ENCODE results near the gene LARGE2.

LARGE2 gene

GRCh38 chr11:45881708-45882368, 40.6 kb upstream of the LARGE2 start:
- no peaks in the 10 kb centered on the region for H3K9me3 ChIP-seq (ENCODE audit: control insufficient read depth, insufficient read depth, low read depth, low read length)
- H3K36me3 ChIP-seq (ENCODE audit: control insufficient read depth in 2 of 2, insufficient read depth in 1 of 2, low read length in 2 of 2): peaks cover 0 to 17% of the 10 kb centered on the region in 2 experiments; a peak in 1 of 3 replicates
- ChIA-PET CTCF (interaction anchor here (0.7 to 1.4 kb wide), 3 partner anchors 9 to 125 kb away, joined by 3 to 8 read pairs (median 6); no protein-coding TSS in a partner anchor), POLR2A (interaction anchor here (1.6 kb wide), 1 partner anchor 36 kb away, joined by 5 read pairs; the partner anchor contains the start of gene PEX16)
- no peak overlapping the region for H3K27ac ChIP-seq (ENCODE audit: extremely low read depth, low read depth, low read length)
- H3K4me1 ChIP-seq (ENCODE audit: control insufficient read depth, insufficient read depth, low read length): no peaks in the 10 kb centered on the region
- no peak overlapping the region for H3K4me3 ChIP-seq (ENCODE audit: low read depth, low read length)
- TF ChIP-seq ZNF280C (tag by site-specific recombination; IDR thresholded peaks at IDR 0.05): no peak
- TF ChIP-seq, protein P1, sequence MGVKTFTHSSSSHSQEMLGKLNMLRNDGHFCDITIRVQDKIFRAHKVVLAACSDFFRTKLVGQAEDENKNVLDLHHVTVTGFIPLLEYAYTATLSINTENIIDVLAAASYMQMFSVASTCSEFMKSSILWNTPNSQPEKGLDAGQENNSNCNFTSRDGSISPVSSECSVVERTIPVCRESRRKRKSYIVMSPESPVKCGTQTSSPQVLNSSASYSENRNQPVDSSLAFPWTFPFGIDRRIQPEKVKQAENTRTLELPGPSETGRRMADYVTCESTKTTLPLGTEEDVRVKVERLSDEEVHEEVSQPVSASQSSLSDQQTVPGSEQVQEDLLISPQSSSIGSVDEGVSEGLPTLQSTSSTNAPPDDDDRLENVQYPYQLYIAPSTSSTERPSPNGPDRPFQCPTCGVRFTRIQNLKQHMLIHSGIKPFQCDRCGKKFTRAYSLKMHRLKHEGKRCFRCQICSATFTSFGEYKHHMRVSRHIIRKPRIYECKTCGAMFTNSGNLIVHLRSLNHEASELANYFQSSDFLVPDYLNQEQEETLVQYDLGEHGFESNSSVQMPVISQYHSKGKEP (tag by site-specific recombination; IDR thresholded peaks at IDR 0.05): no peak
- no peak for TF ChIP-seq GLI4 (tag by site-specific recombination; IDR thresholded peaks at IDR 0.05)
- TF ChIP-seq ZXDB (tag by site-specific recombination; IDR thresholded peaks at IDR 0.05): no peak
- no peak for TF ChIP-seq ZNF157 (tag by site-specific recombination; IDR thresholded peaks at IDR 0.05)
- TF ChIP-seq ZIC2 (tag by site-specific recombination; IDR thresholded peaks at IDR 0.05): peak; percentile 12; the same call in 1 of the 2 replicates
- TF ChIP-seq EGR2 (tag by site-specific recombination; IDR thresholded peaks at IDR 0.05; ENCODE audit: low read depth): peak; percentile 87
- TF ChIP-seq ZNF521 (tag by site-specific recombination; IDR thresholded peaks at IDR 0.05): no peak
- peak; percentile 90 for TF ChIP-seq ZFHX2 (tag by site-specific recombination; conservative IDR thresholded peaks at IDR 0.05)
- TF ChIP-seq, protein P2, sequence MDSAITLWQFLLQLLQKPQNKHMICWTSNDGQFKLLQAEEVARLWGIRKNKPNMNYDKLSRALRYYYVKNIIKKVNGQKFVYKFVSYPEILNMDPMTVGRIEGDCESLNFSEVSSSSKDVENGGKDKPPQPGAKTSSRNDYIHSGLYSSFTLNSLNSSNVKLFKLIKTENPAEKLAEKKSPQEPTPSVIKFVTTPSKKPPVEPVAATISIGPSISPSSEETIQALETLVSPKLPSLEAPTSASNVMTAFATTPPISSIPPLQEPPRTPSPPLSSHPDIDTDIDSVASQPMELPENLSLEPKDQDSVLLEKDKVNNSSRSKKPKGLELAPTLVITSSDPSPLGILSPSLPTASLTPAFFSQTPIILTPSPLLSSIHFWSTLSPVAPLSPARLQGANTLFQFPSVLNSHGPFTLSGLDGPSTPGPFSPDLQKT (IDR thresholded peaks at IDR 0.05; ENCODE audit: borderline replicate concordance, low read depth, low read length): no peak
- peak; percentile 71 for TF ChIP-seq GLIS1 (tag by site-specific recombination; IDR thresholded peaks at IDR 0.05)
- TF ChIP-seq ZNF621 (tag by site-specific recombination; IDR thresholded peaks at IDR 0.05): no peak

- no peaks in the 10 kb centered on the region for H3K9me3 ChIP-seq (ENCODE audit: control insufficient read depth, insufficient read depth, low read depth, low read length)
- no peaks in the 10 kb centered on the region for H3K4me1 ChIP-seq (ENCODE audit: control insufficient read depth, insufficient read depth, low read length)
- H3K36me3 ChIP-seq (ENCODE audit: control insufficient read depth in 2 of 2, insufficient read depth in 1 of 2, low read length in 2 of 2): peaks cover 0 to 5% of the 10 kb centered on the region in 2 experiments; a peak in 1 of 3 replicates
- CTCF ChIA-PET: interaction anchor here (0.7 to 2.3 kb wide), 2 partner anchors 12 to 81 kb away, joined by 3 to 20 read pairs; no protein-coding TSS in a partner anchor
- POLR2A ChIA-PET: interaction anchor here (1.6 kb wide), 1 partner anchor 33 kb away, joined by 4 read pairs; the partner anchor contains the start of gene PEX16
- H3K4me3 ChIP-seq (ENCODE audit: low read depth, low read length): no peak overlapping the region
- H3K27ac ChIP-seq (ENCODE audit: extremely low read depth, low read depth, low read length): no peak overlapping the region
- TF ChIP-seq ZNF621 (tag by site-specific recombination; IDR thresholded peaks at IDR 0.05): no peak
- TF ChIP-seq, protein P3, sequence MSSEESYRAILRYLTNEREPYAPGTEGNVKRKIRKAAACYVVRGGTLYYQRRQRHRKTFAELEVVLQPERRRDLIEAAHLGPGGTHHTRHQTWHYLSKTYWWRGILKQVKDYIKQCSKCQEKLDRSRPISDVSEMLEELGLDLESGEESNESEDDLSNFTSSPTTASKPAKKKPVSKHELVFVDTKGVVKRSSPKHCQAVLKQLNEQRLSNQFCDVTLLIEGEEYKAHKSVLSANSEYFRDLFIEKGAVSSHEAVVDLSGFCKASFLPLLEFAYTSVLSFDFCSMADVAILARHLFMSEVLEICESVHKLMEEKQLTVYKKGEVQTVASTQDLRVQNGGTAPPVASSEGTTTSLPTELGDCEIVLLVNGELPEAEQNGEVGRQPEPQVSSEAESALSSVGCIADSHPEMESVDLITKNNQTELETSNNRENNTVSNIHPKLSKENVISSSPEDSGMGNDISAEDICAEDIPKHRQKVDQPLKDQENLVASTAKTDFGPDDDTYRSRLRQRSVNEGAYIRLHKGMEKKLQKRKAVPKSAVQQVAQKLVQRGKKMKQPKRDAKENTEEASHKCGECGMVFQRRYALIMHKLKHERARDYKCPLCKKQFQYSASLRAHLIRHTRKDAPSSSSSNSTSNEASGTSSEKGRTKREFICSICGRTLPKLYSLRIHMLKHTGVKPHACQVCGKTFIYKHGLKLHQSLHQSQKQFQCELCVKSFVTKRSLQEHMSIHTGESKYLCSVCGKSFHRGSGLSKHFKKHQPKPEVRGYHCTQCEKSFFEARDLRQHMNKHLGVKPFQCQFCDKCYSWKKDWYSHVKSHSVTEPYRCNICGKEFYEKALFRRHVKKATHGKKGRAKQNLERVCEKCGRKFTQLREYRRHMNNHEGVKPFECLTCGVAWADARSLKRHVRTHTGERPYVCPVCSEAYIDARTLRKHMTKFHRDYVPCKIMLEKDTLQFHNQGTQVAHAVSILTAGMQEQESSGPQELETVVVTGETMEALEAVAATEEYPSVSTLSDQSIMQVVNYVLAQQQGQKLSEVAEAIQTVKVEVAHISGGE (tag by site-specific recombination; conservative IDR thresholded peaks at IDR 0.05; ENCODE audit: low read depth): no peak
- no peak for TF ChIP-seq ZBTB20 (tag by site-specific recombination; IDR thresholded peaks at IDR 0.05)
- TF ChIP-seq ZBTB1 (tag by site-specific recombination; IDR thresholded peaks at IDR 0.05): no peak
- TF ChIP-seq ZNF596 (tag by site-specific recombination; IDR thresholded peaks at IDR 0.05): no peak
- TF ChIP-seq ZNF677 (tag by site-specific recombination; IDR thresholded peaks at IDR 0.05): no peak
- no peak for TF ChIP-seq ZNF266 (tag by site-specific recombination; IDR thresholded peaks at IDR 0.05; ENCODE audit: low read depth)
- TF ChIP-seq ZNF707 (tag by site-specific recombination; IDR thresholded peaks at IDR 0.05): no peak
- no peak for TF ChIP-seq ZNF600 (tag by site-specific recombination; IDR thresholded peaks at IDR 0.05)
- TF ChIP-seq ZNF791 (tag by site-specific recombination; IDR thresholded peaks at IDR 0.05): no peak
These were observed 37.8 kb upstream of the LARGE2 start for GRCh38 chr11:45884596-45885185.
